ENCODE results near the gene KCNH1.

DNA sequence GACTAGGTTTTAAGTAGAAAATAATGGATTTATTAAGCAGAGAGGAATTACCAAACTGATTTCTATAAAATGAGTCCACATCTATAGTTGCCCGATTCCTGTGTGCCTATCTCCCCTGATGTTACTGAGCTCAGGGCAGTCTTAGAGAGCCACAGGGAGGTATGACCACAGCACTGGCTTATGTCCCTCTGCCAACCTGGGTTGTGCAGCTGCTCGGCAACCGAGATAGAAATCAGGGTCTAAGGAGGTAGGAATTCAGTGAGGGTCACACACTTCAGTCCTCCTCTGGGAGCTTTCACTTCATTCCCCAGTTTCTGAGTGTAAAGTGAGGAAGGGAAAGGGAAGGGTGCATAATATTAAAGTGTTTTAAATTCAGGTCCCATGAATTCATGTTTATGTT, 386.8 kb downstream of the KCNH1 start:
- TF ChIP-seq, protein P1, sequence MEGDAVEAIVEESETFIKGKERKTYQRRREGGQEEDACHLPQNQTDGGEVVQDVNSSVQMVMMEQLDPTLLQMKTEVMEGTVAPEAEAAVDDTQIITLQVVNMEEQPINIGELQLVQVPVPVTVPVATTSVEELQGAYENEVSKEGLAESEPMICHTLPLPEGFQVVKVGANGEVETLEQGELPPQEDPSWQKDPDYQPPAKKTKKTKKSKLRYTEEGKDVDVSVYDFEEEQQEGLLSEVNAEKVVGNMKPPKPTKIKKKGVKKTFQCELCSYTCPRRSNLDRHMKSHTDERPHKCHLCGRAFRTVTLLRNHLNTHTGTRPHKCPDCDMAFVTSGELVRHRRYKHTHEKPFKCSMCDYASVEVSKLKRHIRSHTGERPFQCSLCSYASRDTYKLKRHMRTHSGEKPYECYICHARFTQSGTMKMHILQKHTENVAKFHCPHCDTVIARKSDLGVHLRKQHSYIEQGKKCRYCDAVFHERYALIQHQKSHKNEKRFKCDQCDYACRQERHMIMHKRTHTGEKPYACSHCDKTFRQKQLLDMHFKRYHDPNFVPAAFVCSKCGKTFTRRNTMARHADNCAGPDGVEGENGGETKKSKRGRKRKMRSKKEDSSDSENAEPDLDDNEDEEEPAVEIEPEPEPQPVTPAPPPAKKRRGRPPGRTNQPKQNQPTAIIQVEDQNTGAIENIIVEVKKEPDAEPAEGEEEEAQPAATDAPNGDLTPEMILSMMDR (IDR thresholded peaks at IDR 0.05), result no peak
- no peak for TF ChIP-seq POLR2A (IDR thresholded peaks at IDR 0.05)

Measured in lower leg skin (tissue), 3 donors.